Measurements from ENCODE around the gene OCRL.

OCRL gene

GRCh38 chrX:129540068-129540653 lies at the start of gene OCRL:
OCRL (plus strand) TSS chrX:129540259; CDS start chrX:129540440, 181 bp downstream.
- DNase-seq = peak; percentile 11

GRCh38 chrX:129490330-129490729 lies 49.7 kb upstream of the OCRL start:
- no peak for DNase-seq

- DNase-seq = no peak
These were observed 46.4 kb upstream of the OCRL start for GRCh38 chrX:129493643-129494042.

GRCh38 chrX:129494887-129495286 lies 45.2 kb upstream of the OCRL start:
- no peak for DNase-seq

GRCh38 chrX:129495900-129496299 lies 44.2 kb upstream of the OCRL start:
- no peak for DNase-seq

- no peak for DNase-seq
These were observed 43.4 kb upstream of the OCRL start for GRCh38 chrX:129496625-129497024.

- no peak for DNase-seq
These were observed 42.8 kb upstream of the OCRL start for GRCh38 chrX:129497146-129497843.

GRCh38 chrX:129510331-129510730 lies 29.7 kb upstream of the OCRL start:
- no peak for DNase-seq

- DNase-seq = no peak
These were observed 28.4 kb upstream of the OCRL start for GRCh38 chrX:129511689-129512088.

GRCh38 chrX:129512409-129512808 lies 27.6 kb upstream of the OCRL start:
- DNase-seq = no peak

GRCh38 chrX:129516402-129516801 lies 23.7 kb upstream of the OCRL start:
- no peak for DNase-seq

- no peak for DNase-seq
These were observed 19.9 kb upstream of the OCRL start for GRCh38 chrX:129520151-129520550.

GRCh38 chrX:129522184-129523078 lies 17.6 kb upstream of the OCRL start:
- peak; percentile 9 for DNase-seq

GRCh38 chrX:129523079-129523911 lies 16.8 kb upstream of the OCRL start, which contains the start of gene SMARCA1:
SMARCA1 (minus strand) TSS chrX:129523490; CDS start chrX:129523370, 120 bp downstream.
- no peak for DNase-seq

- no peak for DNase-seq
These were observed 15.7 kb upstream of the OCRL start for GRCh38 chrX:129524250-129524850.

- DNase-seq = no peak
These were observed 14.9 kb upstream of the OCRL start for GRCh38 chrX:129525162-129525561.

GRCh38 chrX:129525896-129526295 lies 14.2 kb upstream of the OCRL start:
- no peak for DNase-seq

GRCh38 chrX:129529685-129530281 lies 10.3 kb upstream of the OCRL start:
- no peak for DNase-seq

GRCh38 chrX:129530410-129530809 lies 9.6 kb upstream of the OCRL start:
- DNase-seq = no peak

GRCh38 chrX:129531132-129531531 lies 8.9 kb upstream of the OCRL start:
- DNase-seq = no peak

GRCh38 chrX:129534816-129535578 lies 5.1 kb upstream of the OCRL start:
- no peak for DNase-seq
